Stimulated activated CD8-positive, alpha-beta memory T cell treated with anti-CD3 and anti-CD28 coated beads, Interleukin-12 subunit alpha, Interleukin-12 subunit beta, amount 100 ng/mL, for 4 hours (primary cell): ENCODE data around the gene ADPRHL1.
"Not testable (repeated sequence)": the region's sequence is repeated elsewhere in the genome, so short reads cannot be mapped to it uniquely, and the experiment has no call there.

Experiments
- DNase-seq: peaks from one replicate; pipeline ENCODE4 v3.0.0-alpha.2; 2020; ENCODE audit warnings: low read depth

The ADPRHL1 gene

GRCh38 chr13:113455384-113455783 is 2.1 kb upstream of the ADPRHL1 start:
- DNase-seq: no peak

- no peak for DNase-seq
These were observed 1.6 kb upstream of the ADPRHL1 start for GRCh38 chr13:113454936-113455335.

- no peak for DNase-seq
These were observed 822 bp downstream of the ADPRHL1 start for GRCh38 chr13:113452466-113452865.

- no peak for DNase-seq
These were observed 1.3 kb downstream of the ADPRHL1 start for GRCh38 chr13:113451951-113452421.

- DNase-seq: not testable (repeated sequence)
These were observed 2.2 kb downstream of the ADPRHL1 start for GRCh38 chr13:113450861-113451620.

GRCh38 chr13:113450348-113450744 is 2.9 kb downstream of the ADPRHL1 start:
- not testable (repeated sequence) for DNase-seq

GRCh38 chr13:113449693-113450347 is 3.5 kb downstream of the ADPRHL1 start:
- DNase-seq: no peak

- DNase-seq: peak; percentile 3
These were observed 4.2 kb downstream of the ADPRHL1 start for GRCh38 chr13:113448885-113449692.

- no peak for DNase-seq
These were observed 4.8 kb downstream of the ADPRHL1 start for GRCh38 chr13:113448545-113448884.

GRCh38 chr13:113447596-113447995 is 5.7 kb downstream of the ADPRHL1 start:
- DNase-seq: no peak

GRCh38 chr13:113446488-113446854 is 6.8 kb downstream of the ADPRHL1 start:
- no peak for DNase-seq

- DNase-seq: no peak
These were observed 7.3 kb downstream of the ADPRHL1 start for GRCh38 chr13:113445791-113446487.

GRCh38 chr13:113443991-113444390 is 9.3 kb downstream of the ADPRHL1 start:
- no peak for DNase-seq

- DNase-seq: no peak
These were observed 10.3 kb downstream of the ADPRHL1 start for GRCh38 chr13:113442985-113443362.

GRCh38 chr13:113442354-113442984 is 10.8 kb downstream of the ADPRHL1 start:
- DNase-seq: no peak

- DNase-seq: no peak
These were observed 11.6 kb downstream of the ADPRHL1 start for GRCh38 chr13:113441661-113442060.

GRCh38 chr13:113437408-113438010 is 15.8 kb downstream of the ADPRHL1 start:
- no peak for DNase-seq

- DNase-seq: not testable (repeated sequence)
These were observed 16.4 kb downstream of the ADPRHL1 start for GRCh38 chr13:113436866-113437265.

- DNase-seq: not testable (repeated sequence)
These were observed 17.4 kb downstream of the ADPRHL1 start for GRCh38 chr13:113435907-113436306.

- DNase-seq: no peak
These were observed 19.8 kb downstream of the ADPRHL1 start for GRCh38 chr13:113433391-113433916.
